ENCODE results near the gene CCL7. TPM values are rescaled to one million over a fixed set of nuclear protein-coding genes. Genes with fewer than 3 reads are reported as not detected.
A peak's percentile ranks its signal among the peaks of the same experiment; 100 is the strongest.

CCL7 gene
- total RNA-seq, 4 donors from 2014 or later: 2.2 TPM; not detected in 3

DNA sequence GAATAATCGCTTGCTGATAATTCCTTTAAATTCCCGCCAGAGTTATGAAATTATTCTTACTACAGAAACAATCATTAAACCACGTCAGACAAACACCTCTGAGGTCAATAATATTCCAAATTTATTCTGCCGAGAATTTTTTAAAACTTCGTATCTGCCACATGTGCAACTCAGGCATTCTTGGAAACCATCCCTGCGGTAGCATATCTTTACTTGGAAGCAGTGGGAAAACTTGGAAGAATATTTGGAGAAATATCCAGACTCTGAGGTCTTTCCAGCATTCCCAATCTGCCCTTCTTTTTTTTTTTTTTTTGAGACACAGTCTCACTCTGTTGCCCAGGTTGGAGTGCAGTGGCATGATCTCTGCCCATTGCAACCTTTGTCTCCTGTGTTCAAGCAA is 13.6 kb downstream of the CCL7 start:
- H3K27ac ChIP-seq: no peak overlapping the region
- 52 to 55% methylated on average over 6 of the region's 6 CpGs for WGBS, 2 donors (ENCODE audit: low coverage in 1 of 2)

GRCh38 chr17:34285286-34285792 is 15.3 kb downstream of the CCL7 start, which contains the start of gene CCL11:
CCL11 (plus strand) TSS chr17:34285742; CDS start chr17:34285809, 67 bp downstream.
- no peaks in the 10 kb centered on the region for H3K36me3 ChIP-seq
- H3K4me3 ChIP-seq: no peak within 1 kb of the TSS
- H3K4me1 ChIP-seq: no peaks in the 10 kb centered on the region
- ATAC-seq: peak; percentile 48
- 17% methylated on average over 2 of the region's 4 CpGs; no CpG with 5 or more reads in 1 of the 2 donors for WGBS, 2 donors (ENCODE audit: low coverage in 1 of 2)
- TF ChIP-seq POLR2AphosphoS5 (IDR thresholded peaks at IDR 0.05) (peak; percentile 29), CTCF (IDR thresholded peaks at IDR 0.05) (no peak)
- H3K27me3 ChIP-seq: no peaks in the 10 kb centered on the region
- H3K9me3 ChIP-seq: no peaks in the 10 kb centered on the region
- H3K27ac ChIP-seq: peak within 1 kb of the TSS in 1 of 4 donors; percentile 19

More for the DNA sequence above, 13.6 kb downstream of the CCL7 start:
- Histone ChIP-seq H3K4me3 (no peak overlapping the region), H3K36me3 (no peaks in the 10 kb centered on the region), H3K4me1 (no peaks in the 10 kb centered on the region), H3K27me3 (no peaks in the 10 kb centered on the region), H3K9me3 (no peaks in the 10 kb centered on the region)
- TF ChIP-seq EP300 (IDR thresholded peaks at IDR 0.05) (no peak), POLR2A (IDR thresholded peaks at IDR 0.05) (no peak), CTCF (IDR thresholded peaks at IDR 0.05) (no peak), POLR2AphosphoS5 (IDR thresholded peaks at IDR 0.05) (no peak)
- ATAC-seq: no peak

DNA sequence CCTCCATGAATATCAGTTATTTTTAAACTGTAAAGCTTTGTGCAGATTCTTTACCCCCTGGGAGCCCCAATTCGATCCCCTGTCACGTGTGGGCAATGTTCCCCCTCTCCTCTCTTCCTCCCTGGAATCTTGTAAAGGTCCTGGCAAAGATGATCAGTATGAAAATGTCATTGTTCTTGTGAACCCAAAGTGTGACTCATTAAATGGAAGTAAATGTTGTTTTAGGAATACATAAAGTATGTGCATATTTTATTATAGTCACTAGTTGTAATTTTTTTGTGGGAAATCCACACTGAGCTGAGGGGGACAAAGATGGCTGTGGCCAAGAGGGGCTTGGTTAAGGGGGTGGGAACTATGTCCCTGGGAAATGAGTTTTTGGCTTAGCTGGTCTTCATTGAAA is 17.9 kb downstream of the CCL7 start:
- no peak overlapping the region for H3K27ac ChIP-seq
- H3K4me1 ChIP-seq: no peaks in the 10 kb centered on the region
- H3K27me3 ChIP-seq: no peaks in the 10 kb centered on the region
- no peaks in the 10 kb centered on the region for H3K36me3 ChIP-seq
- 27 to 60% methylated on average over 1 to 2 of the region's 2 CpGs for WGBS, 2 donors (ENCODE audit: low coverage in 1 of 2)
- no peak for ATAC-seq
- H3K9me3 ChIP-seq: no peaks in the 10 kb centered on the region
- TF ChIP-seq POLR2AphosphoS5 (IDR thresholded peaks at IDR 0.05): no peak
- TF ChIP-seq POLR2A (IDR thresholded peaks at IDR 0.05): no peak
- TF ChIP-seq EP300 (IDR thresholded peaks at IDR 0.05): no peak
- no peak for TF ChIP-seq CTCF (IDR thresholded peaks at IDR 0.05)
- no peak overlapping the region for H3K4me3 ChIP-seq

DNA sequence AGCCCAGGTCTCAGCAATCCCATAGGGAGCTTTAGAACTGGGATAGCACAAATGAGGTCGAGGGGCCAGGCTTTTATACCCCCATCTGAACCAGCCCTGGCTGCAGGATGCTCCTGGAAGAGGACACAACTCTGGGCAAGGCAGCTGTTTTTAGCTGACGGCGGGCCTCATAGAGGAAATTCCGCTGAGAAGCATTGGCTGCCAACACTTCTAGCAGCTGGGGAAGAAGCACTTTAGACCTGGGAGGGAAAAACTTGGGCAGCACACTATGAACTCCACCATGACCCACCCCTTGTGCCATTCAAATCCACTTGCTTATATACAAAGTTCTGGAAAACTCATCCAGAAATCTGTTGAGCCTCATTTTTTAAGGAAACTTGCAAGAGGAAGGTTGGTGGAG is 20.6 kb downstream of the CCL7 start:
- no peak overlapping the region for H3K4me3 ChIP-seq
- H3K4me1 ChIP-seq: no peaks in the 10 kb centered on the region
- H3K9me3 ChIP-seq: no peaks in the 10 kb centered on the region
- no peak for ATAC-seq
- TF ChIP-seq POLR2A (IDR thresholded peaks at IDR 0.05) (no peak), EP300 (IDR thresholded peaks at IDR 0.05) (no peak), POLR2AphosphoS5 (IDR thresholded peaks at IDR 0.05) (no peak), CTCF (IDR thresholded peaks at IDR 0.05) (no peak)
- no peaks in the 10 kb centered on the region for H3K36me3 ChIP-seq
- H3K27ac ChIP-seq: no peak overlapping the region
- WGBS, 2 donors (ENCODE audit: low coverage in 1 of 2): 40% methylated on average over 2 of the region's 4 CpGs; no CpG with 5 or more reads in 1 of the 2 donors
- no peaks in the 10 kb centered on the region for H3K27me3 ChIP-seq

DNA sequence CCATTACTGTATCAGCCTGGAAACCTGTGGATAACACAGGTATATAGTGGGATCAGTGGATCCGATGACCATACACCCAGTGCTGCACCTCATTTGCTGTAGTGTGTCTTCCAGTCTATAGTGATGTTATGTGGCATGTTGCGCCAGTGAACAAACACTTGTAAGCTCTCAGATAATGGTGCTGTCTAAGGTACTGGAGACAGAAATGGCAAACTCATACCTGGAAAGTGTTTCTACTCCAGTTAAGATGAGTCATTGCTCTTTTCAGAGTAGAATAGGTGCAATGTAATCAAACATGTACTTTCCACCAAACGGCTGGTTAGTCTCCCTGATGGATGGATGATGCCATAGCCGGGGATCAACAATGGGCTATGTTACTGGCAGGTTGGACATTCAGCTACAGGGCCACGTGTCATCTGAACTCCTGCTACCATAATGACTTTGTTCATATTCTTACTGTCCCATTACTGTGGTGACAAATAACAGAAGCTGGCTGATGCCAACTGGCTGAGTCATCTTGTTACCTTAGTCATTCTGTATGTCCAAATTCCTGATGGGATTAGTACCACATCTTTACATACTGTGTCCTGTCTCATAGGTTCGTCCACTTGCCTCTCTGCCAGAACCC is 21.8 kb downstream of the CCL7 start:
- no peak overlapping the region for H3K27ac ChIP-seq
- no peaks in the 10 kb centered on the region for H3K27me3 ChIP-seq
- no peak for TF ChIP-seq POLR2A (IDR thresholded peaks at IDR 0.05)
- no peak for TF ChIP-seq POLR2AphosphoS5 (IDR thresholded peaks at IDR 0.05)
- TF ChIP-seq EP300 (IDR thresholded peaks at IDR 0.05): no peak
- no peak for TF ChIP-seq CTCF (IDR thresholded peaks at IDR 0.05)
- WGBS, 2 donors (ENCODE audit: low coverage in 1 of 2): 77 to 100% methylated on average over 5 to 6 of the region's 6 CpGs
- ATAC-seq: no peak
- no peak overlapping the region for H3K4me3 ChIP-seq
- no peaks in the 10 kb centered on the region for H3K36me3 ChIP-seq
- H3K9me3 ChIP-seq: no peaks in the 10 kb centered on the region
- no peaks in the 10 kb centered on the region for H3K4me1 ChIP-seq
